ENCODE results near the gene CNTN5.

DNA sequence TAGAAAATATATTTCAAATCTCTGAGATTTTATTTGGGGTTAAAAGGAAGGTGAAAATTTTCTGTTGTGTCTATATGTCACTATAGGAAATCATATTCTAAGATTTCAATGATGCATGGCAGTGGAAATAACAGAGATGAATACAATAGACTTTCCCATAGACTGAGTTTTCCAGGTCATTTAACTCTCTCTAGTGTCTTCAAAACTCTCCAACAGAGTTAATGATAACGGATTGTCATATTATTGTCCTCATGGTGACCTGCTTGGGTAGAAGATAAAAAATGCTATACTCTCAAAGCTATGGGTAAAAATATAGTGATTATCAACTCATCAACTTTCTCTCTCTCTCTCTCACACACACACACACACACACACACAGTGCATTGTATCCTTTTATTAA, 312.9 kb downstream of the CNTN5 start:
- TF ChIP-seq CTCF (IDR thresholded peaks at IDR 0.05) (no peak), POLR2AphosphoS5 (IDR thresholded peaks at IDR 0.05) (no peak)

All from upper lobe of left lung (tissue), 4 donors.